GM18858 (cell line): ENCODE measurements around the gene SLCO3A1.

Experiments
- ATAC-seq: cut with Tn5 transposase; IDR thresholded peaks from one replicate; pipeline ENCODE4 v1.9.1; 2021; ENCODE audit not compliant: unreplicated experiment

SLCO3A1 gene

DNA sequence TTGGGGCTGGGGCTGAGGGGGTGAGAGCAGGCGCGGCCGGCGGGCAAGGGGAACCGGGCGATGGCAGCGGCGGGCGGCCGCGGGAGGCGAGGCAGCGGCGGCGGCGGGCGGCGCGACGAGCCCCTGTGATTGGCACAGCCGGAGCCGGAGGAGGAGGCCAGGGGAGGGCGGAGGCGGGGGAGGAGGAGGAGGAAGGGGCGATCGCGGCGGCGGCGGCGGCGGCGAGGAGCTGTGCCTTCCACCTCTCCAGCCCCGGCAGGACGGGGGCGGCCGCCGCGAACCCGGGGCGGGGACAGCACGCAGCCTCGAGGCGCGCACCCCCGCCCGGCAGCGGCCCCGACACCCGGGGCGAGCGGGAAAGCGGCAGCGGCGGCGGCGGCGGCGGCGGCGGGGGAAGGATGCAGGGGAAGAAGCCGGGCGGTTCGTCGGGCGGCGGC lies at the start of gene SLCO3A1:
TSS of gene SLCO3A1 (plus strand) at position 198 of the 437 bp plus-strand sequence.
- no peak for ATAC-seq

DNA sequence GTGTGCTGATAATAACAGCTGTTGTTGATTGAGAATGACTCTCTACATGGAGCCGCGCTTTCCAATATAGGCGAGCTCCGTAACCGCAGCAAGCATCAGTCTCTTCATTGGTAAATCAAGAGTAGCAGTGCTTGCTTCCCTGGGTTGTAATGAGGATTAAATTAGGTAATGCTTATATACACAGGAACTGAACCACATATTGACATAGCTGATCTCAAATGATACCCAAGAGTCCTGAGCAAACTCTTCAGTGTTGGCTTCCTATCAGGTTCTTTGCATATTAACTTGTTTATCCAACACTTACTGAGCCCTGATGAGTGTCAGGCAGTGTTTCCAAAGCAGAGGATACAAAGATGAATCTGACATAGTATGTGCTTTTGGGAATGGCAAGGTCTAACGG lies 46.4 kb upstream of the SLCO3A1 start:
- no peak for ATAC-seq

DNA sequence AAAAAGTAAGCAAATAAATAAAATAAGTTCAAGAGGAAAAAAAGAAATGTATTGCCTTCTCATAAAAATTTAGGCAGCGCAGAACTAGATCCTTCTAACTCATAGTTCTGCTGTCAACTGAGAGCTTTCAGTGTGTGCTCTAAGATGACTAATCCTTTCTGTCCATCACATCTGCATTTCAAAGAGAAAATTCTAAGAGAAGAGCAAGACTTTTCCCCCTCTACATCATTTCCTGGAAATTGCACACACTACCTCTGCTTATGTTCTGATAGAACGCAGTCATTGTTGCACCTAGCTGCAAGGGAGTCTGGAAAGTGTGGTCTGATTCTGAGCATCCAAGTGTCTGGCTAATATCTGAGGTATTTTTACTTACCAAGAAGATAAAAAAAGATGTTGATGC lies 39.6 kb upstream of the SLCO3A1 start:
- no peak for ATAC-seq

DNA sequence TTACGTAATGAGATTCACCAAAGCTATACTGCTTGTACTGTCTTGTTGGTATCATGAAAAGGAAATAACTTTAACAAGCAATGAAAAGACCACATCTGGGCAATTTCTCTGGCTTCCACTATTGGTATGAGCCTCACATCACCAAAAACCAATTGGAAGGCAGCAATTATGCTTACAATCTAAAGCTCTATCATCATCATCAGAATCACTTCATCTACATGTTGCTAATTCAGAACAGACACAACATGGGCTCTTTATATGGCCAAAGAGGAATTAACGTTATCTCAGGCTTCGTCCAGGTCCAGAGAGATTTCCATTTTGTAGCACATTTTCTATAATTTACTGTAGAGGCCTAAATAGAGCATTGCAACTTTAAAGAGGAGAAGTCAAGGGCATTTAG lies 36.6 kb upstream of the SLCO3A1 start:
- no peak for ATAC-seq

DNA sequence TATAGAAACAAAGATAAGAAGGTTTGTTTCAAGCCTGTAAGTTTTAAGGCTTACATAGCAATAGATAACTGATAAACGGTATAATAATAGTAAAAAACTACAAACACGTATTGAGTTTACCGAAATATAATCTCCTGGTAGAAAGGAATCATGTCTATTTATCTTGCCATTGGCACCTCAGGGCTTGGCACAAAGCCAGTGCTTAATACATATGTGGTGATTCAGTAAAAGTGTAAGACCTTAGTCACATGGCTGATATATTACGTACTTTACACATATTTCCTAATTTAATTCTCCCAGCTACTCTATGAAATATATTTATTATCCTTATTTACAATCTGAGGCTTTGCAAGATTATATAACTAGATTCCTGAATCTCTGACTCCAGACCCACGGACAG lies 32.0 kb upstream of the SLCO3A1 start:
- ATAC-seq = no peak

DNA sequence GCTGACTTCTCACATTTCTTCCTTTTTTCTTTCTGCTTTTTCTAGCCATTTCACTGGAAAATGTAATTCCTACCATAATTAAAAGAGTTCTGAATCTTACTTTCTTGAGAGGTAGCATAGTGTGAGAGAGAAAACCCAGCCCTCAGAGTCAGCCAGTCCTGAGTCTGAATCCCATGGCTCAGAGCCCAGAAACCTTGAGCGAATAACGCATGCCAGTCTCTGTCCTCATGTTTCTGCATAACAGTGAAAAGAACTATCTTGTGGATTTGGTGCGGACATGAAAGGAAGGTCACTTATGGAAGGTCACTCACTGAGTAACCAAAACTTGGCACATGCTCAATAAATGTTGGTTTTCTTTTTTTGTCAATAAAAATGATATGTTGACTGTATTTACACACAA lies 29.3 kb upstream of the SLCO3A1 start:
- ATAC-seq = no peak

DNA sequence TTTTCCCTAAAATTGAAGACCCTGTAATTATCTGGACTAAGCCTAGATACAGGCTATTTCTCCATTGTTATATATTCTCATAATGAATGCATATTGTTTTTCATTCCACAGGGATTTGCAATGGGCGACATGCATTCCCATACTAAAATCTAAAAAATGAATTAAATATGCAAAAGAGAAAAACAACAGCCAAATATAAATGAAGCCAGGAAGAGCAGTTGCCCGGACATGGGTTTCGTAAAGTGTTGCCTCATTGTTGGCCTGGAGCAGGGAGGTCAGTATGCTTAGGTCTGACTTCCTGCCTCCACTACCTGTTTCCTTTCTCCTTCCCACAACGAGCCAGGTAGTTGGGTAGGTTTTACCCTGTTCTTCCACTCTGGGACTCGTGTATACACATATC lies 27.1 kb upstream of the SLCO3A1 start:
- ATAC-seq = no peak

DNA sequence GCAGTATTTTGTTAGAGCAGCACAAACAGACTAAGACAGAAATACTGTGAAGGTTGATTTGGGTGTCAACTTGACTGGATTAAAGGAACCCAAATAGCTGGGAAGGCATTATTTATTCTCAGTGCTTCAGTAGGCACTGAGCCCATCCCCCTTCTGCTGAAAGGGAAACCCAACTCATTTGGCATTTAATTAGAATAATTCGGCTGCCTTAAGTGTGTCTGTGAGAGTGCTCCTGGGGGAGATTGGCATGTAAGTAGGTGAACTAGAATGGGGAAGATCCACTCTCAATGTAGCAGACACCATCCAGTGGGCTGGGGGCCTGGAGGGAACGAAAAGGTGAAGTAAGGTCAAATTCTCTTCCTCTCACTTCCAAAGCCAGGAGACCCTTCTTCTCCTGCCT lies 20.5 kb upstream of the SLCO3A1 start:
- no peak for ATAC-seq

DNA sequence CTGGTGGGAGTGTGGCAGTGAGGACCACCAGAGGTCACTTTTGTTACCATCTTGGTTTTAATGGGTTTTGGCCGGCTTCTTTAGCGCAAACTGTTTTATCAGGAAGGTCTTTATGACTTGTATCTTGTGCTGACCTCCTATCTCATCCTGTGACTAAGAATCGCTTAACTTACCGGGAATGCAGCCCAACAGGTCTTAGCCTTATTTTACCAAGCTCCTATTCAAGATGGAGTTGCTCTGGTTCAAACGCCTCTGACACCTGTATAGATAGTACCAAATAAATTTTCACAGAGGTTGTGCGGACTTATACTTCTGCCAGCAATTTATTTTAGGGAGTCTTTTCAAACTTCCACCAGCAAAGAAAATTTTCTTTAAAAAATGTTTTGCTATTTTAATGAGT lies 13.6 kb upstream of the SLCO3A1 start:
- ATAC-seq = no peak

DNA sequence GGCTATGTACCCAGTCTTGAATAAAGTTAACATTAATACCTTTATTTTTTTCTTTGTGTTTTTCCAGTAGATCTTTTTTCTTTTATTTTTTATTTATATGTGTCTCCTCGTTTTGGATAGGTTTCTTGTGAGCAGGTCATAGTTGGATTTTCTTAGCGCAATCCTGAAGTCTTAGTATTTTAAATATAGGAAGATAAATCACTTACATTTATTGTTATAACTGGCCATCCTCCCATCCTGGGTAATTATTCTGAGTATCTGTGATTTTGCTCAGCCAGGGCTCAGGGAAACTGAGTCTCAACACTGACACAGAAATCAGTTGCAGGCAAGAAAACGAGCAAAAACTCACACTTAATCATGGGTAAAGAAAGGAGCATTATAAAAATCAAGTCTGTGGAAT lies 11.6 kb upstream of the SLCO3A1 start:
- no peak for ATAC-seq

DNA sequence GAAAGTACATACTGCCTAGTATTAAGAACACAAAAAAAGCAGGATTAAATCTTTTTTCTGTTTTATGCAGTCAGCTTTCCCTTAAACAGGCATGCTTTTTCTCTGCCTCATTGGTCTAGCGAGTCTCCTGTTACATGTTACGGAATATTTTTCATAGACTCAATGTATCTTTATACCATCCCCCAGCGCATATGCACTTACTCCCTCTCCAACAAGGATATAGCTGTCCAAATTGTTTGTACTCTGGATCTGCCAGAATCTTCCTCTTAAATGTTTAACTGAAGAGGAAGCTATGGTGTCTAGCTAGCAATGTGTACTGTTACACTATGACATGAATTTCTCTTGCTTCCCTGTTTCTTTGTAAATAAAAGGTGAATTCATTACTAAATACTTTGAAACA lies 9.2 kb upstream of the SLCO3A1 start:
- ATAC-seq = no peak

DNA sequence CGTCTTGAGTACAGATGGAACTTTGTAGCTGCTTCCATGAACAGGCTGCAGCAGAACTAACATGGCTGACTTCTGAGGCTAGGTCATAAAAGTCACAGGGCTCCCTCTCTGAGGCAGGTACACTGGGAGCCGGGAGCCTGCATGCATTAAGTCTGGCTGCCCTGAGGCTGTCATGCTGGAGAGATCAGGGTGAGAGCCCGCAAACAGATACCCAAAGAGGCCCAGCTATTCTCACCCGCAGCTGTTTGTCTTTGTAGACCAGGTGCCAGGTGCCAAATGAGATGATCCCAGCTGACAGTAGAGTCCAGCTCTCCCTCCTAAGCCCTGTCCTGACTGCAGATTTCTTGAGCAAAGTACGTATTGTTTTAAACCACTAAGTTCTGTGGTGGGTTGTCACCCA lies 8.6 kb upstream of the SLCO3A1 start:
- no peak for ATAC-seq

DNA sequence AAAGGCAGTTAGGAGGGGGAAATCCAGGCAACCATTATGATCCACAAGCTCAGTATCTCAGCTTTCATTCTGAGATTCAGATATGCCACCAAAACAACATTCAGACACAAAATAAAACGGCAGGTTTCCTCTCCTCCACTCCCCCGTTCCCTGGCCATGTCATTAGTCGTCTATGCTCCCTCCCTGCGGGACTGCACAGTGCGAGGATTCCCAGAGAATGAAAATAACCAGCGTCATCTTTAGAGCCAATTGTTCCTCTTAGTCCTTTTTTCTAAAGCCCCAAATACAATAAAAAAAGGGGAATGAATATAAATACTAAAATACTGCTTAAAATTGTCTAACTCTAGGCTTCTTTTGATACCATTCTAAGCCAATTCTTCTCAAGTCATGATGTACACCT lies 7.8 kb upstream of the SLCO3A1 start:
- no peak for ATAC-seq

DNA sequence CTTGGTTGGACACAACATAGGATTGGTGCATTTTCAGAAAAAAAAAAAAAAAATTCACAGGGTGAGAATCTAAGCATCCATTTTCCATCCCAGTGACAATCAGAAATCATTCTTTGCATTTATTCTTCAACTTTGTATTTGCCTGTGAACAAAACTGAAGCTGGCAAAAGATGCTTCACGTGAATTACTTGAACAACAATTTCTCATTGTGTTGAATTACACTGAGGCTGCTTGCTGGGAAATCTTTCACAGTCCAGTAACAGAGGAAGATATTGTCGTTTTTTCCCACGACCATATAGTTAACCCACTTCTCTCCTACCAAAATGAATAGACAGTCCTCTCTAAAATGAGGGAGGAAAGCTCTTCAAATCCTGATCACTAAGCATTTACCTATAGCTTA lies 4.3 kb upstream of the SLCO3A1 start:
- no peak for ATAC-seq

DNA sequence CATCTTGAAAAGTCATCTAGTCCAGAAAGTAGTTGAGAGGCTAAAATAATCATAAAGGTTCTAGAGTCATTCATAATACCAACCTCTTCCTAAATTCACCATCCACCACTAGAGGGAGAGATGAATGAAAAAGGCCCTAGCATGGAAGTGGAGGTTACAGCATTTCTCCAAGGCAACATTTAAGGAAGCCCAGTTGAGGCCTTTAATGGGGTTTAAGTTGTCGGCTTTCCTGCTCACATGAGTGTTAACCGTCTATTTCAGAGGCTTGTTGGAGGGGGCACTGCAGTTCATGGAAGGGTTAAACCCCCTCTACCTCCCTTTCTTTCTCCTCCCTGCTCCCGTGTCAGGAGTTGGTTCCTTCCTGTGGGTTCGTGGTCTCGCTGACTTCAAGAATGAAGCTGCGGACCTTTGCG lies 3.8 kb upstream of the SLCO3A1 start:
- ATAC-seq = no peak

DNA sequence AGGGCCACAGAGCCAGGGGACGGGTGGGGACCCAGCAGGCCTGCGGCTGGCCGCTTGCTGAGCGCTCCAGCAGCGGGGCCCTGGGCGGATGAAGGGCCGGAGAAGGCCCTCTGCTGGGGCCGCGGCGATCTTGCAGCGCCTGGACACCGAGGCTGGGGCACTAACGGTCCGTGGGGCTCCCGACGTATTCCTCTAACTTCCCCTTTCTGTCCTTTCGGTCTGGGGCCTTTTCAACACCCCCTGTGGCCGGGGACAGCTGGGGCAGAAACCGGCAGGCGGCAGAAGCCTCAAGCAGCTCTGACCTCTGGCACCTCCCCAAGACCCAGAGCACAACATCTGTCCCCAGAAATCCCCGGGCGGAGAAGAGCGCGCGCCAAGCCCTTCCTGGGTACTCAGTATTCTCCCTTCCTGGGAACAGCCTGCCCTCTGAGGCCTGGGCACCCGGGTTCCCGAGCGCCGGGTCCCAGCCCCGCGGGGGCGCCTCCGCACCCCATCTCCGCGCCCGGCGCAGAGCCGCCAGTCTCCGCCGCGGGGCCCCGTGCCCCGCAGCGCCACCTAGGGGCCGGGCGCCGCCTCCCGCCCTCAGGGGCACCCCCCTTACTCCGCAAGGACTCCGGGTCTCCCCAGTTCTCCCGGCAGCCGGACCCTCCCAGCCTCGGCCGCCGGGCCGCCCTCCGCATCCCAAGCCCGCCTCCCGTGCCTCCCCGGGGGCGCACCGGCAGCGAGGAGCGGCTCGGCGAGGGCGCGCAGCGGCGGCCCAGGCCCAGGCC lies 582 bp upstream of the SLCO3A1 start:
- ATAC-seq = no peak

DNA sequence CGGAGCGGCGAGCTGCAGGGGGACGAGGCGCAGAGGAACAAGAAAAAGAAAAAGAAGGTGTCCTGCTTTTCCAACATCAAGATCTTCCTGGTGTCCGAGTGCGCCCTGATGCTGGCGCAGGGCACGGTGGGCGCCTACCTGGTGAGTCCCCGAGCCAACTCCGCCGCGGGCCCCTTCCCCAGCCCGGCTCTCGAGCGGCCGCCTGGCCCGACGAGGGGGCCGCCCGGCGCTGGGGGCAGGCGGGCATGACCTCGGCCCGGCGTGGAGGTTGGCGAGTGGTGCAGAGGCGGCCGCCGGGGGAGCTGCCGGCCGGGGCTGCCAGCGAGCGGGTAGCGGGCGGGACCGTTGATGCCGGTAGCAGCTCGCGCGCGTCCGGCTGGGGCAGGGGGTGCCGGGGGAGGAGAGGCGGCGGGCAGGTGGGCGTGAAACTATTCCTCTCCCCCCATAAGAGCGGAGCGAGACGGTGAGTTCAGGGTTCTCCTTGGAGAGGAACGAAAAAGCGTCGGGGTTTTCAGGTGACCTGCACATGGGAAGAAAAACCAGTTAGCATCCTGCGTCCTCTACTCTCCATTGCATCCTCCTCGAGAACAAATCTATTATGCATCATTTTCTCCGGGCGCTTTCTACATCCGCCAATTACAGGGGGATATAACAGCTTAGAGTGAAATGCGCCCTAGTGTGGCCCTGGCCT lies 585 bp downstream of the SLCO3A1 start:
- ATAC-seq = no peak

DNA sequence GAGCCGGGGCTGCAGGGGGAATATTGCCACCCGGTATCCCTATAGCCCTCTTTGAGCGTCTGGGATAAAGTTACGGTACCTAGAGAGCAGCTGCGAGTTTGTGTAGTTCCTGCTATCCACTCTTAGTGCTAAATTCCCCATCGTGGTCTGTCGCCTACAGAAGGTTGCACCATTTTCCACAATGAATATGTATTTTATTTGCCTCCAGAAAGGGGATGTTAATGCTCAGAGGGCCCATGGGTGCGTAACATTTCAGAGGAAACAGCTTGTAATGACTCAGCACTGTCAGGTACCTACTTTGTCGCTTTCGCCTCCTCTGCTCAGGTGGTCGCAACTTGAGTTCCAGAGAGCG lies 1.1 kb downstream of the SLCO3A1 start:
- ATAC-seq = no peak

DNA sequence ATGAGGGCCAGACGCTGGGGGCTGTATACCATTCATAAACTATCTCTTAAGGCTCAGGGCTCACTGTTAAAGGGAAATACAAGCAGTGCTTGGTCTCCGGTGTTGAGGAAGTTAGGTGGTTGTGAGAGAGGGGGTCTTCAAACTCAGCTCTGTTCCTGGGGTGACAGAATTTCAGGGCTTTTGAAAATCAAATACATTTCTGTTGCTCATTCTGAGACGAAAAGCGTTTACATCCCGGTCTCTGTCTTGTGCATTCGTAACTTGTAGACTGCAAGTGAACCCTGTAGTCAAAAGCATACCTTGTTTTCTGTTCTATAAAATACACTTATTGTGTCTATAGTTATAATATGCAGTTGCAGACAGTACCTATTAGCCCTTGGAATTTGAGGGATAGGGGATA lies 1.7 kb downstream of the SLCO3A1 start:
- no peak for ATAC-seq

DNA sequence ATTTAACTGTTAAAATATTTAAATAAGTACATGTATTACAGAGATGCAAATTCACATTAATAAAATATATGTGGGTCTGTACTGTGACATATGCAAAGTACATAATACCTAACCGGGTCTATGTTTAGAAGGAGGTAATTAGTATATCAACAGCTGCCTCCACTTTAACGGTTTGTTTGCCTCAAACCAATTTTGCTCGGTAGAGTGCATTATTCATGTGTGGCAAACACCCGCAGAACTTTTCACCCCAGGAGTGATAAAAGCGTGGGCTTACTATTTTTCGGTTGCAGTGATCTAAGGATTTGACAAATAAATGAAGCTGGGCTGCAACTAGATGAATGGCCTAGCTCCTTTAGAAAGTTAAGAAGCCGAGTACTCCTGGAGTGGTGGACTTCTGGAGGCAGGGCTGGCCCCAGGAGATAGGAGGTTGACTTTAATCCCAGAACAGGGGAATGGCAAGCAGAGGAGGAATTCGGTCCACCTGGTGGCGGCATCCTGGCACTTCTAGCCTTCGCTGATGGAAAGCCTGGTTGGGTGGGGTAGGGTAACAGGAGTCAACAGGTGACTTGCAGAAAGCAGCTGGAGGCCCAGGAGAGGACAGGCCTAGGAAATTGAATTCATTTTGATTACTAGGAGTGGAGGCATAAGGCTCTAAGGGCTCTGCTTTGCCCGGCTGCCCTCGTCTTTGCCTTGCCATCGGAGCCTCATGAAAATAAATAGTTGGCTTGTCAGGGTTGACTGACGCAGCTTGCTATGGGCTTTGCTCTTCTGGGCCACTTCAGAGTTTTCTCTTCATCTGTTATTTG lies 2.4 kb downstream of the SLCO3A1 start:
- ATAC-seq = no peak

DNA sequence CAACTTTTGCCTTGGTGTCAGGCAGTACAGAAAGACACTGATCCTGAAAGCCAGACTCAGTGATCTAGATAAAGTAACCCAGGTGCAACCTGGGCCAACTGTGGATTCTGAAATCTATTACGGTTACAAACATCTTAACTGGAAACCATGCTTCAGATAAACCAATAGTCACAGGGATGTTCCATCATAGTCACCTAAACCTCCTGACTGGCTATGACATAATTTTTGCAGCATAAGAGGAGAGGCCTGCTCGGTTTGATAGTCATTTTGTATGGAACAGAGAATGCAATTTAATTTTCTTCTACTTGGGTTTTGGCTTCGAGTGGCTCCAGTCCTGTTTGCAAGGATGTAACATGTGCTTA lies 3.7 kb downstream of the SLCO3A1 start:
- ATAC-seq = no peak

DNA sequence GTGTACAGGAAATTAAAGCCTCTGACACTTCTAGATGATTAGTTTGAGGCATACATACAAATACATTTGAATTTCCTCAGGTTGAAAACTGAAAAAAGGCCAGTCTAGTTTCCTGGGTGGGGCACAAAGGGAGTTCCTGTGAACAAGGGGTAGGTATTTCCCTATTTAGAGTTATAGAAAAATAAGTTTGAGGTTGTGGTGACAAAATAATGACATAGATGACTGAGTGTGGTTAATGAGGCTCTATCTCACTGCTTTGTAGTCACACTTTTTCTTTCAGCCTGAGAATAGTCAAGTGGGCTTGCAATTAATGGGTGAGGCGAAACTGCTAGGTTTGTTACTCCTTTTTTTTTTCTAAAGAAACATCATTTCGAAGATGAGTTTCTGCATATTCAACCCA lies 4.3 kb downstream of the SLCO3A1 start:
- peak; percentile 65 for ATAC-seq
